ENCODE data around the gene NPPC.

Gene NPPC

DNA sequence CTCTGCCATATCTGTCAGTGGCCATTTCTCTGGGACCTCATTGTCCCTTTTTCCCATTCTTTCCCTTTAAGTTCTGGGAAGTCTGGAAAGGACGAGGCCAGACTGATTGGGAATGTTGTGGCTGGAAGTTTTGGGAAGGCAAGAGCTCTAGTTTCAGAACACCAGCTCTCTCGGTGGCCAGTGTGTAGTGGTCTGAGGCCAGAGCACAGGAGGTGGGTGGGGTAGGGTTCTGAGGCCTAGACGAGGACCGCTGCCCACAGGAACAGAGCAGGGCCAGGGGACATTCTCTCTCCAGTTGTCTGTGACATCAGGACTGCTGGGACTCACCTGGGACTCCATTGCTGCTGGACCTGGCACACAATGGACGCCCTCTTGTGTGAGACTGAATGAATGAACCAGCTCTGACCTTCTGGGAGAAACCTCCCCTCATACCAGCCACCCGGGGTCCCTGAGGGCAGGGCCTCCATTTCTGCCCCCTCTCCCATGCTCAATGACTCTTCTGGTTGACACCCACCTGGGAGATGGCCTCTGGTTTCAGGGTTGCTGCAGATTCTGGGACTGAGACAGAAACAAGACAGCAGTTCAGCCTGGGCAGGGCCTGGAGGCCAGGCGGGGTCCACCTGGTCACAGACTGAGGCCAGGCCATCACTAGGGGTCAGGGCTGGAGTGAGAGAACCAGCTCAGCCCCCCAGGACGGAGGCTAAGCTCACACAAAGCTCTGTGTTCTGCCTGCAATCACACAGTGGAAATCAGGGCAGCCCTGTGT lies 8.4 kb upstream of the NPPC start:
- DNase-seq: no peak

DNA sequence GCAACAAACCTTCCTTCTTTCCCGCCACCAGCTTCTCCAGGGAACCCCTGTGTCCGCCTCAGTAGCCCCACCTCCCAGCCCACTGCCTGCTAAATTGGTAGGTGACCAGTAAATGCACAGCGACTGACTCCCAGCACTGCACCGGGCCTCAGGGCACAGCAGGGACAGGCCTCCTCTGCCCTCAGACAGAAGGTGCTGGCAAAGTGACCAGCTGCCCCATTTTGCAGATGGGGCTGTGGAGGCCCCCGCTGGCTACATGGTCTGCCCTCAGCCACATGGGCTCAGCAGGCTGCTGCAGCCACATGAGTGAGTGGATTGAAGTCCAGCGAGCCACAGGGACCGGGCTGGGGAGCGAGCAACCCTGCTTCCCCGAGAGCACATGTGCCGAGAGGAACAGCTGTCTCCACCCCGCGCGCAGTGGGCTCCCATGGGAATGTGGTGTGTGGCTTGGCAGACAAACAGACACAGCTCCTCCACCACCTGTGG lies 7.8 kb upstream of the NPPC start:
- DNase-seq: no peak

DNA sequence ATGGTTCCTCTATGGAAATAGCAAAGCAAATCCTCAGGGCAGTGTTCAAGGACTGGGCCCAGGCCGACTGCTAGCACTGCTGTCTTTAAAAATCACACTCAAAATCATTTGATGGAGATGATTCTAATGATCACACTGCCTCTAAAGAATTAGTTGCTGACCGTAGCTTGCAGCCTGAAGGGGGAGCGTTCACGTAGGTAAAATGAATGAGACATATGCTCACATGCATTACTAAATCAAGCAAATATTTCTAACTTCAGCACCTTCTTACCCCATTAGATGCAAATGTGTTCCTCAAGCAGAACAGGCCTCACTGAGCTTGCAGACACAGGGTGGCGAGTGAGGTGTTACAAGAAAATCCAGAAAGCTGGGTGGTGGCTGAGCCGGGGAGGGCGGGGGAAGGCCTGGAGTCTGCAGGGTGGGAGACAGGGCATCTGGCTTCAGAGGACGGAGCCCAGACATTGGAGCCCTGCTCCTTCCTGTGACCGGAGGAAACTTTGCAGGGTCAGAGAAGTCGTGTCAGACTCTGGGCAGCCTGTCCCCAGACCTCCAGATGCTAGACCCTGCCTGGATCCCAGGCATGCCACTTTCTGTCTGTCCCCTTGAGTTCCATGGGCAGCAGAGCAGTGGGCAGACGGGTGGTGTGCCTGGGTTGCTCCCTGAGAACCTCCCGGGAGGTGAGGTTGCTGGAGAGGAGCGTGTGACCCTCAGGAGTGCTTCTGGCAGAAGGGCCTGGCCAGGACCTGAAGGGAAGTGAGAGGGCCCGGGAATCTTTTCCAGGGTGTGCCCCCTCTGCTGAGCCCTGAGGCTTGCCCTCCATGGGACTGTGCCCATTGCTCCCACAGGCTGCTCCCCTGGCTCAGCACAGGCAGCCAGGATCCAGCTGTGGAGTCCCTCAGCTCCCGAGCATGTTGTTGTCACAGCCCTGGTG lies 7.1 kb upstream of the NPPC start:
- no peak for DNase-seq

DNA sequence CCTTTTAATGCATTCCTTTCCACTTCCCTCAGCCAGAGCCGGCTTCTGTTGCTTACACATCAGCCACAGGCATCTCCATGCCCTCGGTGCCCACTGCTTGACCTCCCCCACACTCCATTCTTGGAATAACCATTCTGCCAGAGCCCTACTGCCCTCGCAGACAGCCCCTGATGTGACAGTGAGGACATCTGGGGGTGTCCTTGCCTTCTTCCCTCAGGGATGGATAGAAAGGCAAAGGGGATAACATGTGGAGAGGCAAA lies 6.4 kb upstream of the NPPC start:
- no peak for DNase-seq

DNA sequence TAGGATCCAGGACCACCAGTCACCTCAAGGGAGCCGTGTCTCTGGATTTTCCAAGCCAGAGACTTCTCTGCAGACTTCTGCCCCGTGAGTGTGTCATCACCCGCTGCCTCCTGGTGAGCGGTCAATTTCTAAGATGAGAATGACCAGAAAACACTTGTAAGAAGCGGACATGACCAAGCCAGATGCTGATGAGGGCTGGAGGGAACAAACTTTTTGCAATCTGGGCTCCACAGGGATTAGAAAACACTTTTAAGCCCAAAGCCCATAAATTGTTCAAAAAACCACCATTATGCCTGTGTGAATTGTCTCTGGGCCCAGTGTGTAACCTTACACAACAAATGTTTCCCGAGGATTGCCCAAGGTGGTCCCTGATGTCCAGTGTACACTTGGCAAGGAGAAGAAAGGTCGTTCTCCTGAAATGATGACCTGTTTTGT lies 5.3 kb upstream of the NPPC start:
- no peak for DNase-seq

DNA sequence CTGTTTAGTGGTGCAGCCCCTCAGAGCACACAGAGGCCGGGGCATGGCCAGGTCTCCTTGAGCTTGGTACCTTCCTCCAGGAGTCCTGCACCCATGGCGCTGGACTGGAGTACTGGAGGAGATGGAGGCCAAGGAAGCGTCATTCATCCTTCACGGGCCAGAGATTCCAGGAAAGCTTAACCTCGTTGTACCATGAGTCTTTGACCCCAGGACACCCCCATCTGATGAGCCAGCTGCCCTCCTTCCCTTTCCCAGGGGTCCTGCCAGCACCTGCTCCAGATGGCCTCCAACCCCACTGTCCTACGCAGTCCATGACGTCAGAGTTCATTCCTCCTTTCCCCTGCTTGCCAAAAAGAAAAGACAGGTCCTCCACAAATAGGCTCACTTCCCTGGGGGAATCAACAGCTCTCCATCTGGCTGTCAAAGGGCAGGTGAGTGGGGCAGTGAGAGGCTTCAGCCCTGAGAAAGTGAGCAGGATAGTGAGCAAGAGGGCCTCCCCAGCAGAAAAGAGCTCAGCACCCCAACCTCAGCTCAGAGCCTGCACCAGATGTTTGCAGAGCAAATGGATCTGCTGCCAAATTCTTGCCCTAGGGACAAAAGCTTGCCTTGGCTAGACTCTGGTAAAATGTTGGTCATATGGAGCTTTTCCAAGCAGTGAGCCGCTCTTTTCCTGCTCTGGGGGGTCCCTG lies 4.5 kb upstream of the NPPC start:
- DNase-seq: no peak

DNA sequence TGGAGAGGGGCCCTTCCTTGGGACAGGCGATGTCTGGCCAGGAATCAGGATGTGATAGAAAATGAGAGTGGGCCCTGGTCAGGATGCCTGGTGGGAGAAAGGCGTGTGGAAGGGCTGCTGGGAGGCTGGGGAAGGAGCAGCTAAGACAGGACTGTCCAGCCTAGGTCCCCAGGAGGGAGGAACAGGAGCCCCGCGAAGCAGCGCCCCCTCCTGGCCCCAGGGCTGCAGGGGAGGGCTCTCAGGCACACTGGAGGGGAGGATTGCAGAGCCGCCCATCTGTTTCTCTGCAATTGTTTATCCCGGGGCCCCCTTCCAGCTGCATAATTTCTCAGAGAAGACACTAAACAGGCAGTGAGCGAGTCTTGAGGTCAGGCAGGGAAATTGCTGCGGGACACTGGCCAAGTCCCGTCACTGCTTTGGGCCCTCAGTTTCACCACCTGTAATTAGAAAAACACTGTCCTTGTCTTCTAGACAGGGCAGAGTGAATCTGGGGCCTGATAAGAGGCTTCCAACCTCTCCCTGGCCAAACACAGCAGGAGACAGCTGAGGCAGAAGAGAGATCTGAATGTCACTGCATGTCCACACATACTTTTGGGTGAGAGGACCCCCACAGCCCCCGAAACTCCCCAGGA lies 3.9 kb upstream of the NPPC start:
- DNase-seq: no peak

DNA sequence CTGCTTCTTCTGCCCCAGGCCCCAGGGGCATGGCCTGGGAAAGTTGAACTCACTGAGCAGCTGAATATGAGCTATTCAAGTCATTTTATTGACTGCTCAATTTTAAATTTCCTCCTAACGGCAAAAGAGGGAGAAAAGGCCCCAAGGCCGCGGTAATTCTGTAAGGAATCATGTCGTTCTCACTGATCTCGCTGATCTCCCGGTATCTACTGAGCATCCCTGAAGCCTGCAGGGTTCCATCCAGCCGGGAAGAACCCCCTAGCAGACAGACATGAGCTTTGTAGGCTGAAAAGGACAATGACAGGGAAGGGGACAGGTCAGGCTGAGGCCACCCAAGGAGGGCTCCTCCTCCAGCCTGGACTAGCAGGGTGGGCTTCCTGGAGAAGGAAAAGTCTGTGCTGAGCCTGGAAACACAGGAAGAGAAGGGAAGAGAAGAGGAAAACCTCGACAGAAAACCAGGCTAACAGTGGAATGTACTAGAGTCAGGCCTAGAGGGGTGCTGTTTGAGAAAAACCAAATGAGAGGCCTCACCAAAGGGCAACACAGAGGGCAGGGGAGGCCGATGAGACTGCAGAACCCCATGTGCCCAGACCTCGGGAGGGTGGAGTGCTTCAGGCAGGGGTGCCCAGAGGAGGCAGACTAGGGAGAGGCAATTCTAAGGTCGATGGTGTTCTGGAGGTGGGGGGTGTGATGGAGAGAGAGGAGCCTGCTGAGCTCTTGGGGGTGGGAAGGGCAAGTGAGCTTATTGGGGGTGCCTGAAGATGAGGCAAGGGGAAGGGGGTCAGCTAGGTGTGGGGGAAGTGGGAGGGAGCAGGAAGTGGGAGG lies 2.9 kb upstream of the NPPC start:
- DNase-seq: no peak

DNA sequence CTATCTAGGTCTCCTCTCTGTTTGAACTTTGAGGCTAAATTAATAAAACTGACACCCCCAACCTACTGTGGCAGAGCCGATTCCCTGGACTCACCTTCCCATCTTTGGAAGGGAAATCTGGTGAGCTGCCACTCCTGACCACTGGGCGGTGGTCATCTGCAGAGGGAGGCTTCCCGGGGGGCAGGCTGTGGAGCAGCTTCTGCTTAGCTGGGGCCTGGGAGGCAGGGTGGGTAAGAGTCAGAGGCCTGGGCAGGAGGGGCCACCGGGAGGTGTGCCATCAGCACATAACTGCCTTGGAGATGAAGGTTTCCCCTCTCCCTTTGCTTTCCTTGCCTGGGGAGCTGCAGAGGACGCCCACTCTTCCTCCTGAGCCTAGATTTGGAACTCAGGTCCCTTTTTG lies 2.3 kb upstream of the NPPC start:
- no peak for DNase-seq

DNA sequence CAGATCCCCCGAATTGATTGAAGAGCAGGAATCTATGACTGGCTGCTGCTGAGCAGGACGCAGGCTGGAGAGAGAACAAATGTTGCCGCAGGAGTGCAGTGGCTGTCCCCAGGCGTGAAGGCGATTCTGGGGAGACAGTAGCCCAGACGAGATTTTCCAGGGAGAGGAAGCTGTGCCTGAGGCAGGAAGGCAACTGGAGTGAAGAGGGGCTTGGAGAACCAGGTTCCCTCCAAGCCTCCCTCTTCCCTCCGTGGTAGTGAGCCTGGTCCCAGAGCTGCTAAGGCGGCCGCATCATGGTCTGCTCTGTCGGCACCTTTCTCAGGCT lies 1.3 kb upstream of the NPPC start:
- no peak for DNase-seq

DNA sequence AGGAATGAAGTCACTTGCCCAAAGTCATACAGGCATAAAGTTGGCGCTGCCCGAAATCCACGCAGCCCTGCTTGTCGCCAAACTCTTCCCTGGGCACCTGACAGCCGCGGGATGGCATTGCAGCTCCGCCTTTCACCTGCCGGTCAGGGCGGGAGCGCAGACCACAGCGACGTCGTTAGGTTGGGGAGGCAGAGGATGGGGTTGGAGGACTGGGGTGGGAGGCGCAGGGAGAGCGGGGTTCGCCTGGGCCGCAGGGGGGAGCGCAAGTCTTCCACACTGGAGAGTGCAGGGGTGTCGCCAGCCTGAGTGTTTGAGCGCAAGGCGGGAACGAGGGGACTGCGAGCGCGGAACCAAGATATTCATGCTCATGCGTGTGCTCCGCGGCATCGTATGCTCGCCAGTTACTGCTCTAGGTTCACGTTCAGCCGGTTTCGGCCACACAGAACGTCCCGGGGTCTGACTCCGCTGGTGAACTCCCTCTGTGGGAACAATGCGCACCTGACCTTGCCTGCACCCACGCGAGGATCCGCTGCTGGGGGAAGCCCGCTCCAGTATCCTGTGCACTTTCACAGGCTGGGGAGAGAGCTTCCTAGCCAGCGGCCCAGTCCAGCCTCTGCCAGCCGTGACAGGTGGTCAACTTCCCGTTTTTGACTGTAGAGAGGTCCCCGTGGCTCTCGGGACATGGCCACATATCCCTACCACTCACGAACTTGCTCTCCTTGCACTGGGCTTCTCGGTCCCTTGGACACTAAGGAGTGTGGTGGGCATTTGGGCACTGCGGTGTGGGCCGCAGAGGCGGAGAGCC lies 767 bp upstream of the NPPC start:
- DNase-seq: peak; percentile 69

DNA sequence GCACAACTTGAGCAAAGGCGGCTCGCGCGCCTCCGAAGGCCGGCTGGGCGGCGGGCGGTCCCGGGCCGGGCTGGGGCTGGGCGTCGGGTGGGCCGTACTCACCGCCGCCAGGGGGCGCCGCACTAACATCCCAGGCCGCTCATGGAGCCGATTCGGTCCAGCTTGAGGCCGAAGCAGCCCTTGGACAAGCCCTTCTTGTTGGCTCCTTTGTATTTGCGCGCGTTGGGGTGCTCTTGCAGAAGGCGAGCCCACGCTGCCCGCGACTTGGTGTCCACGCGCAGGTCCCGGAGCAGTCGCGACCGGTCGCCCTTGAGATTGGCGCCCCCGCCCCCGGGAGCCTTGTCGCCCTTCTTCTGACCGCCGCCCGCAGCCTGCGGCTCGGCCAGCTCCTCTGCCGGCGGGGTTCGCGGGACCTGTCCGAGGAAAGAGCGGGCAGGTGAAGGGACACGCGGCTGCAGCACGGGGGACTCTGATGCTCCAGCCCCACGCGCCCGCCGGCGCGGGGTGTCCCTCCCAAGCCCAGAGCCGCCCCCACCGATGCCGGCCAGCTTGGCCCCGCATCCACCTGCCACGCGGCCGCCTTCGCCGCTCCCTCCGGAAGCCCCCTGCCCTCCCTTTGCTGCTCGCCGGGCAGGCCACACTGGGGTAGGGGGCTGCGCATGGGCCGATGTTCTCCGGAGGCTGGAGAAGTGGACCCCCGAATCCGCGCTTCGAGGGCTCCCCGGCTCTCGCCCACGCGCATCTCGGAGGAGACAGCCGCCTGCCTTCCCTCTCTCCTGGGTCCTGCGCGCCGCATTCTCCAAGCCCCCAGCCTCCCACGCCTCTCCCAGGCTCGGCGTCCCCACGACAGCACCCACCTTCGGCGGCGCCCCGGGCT lies 655 bp downstream of the NPPC start:
- DNase-seq: peak; percentile 85

DNA sequence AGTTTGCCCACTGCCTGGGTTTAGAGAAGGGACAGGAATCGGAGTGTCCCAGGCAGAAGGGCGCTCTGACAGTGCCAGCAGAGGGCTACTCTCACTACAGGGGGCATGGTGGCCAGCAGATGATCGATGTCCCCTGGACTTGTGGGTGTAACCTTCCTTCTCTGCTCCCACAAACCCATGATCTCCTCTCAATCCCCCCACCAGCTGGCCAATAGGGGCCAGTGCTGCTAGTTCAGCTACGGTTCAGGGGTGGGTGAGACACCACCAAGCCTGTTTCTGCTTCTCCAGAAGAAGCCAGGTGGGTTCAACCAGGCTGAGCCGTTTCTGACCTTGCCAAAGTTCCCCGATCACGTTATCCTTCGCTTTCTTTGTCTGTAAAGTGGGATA lies 1.3 kb downstream of the NPPC start:
- no peak for DNase-seq

DNA sequence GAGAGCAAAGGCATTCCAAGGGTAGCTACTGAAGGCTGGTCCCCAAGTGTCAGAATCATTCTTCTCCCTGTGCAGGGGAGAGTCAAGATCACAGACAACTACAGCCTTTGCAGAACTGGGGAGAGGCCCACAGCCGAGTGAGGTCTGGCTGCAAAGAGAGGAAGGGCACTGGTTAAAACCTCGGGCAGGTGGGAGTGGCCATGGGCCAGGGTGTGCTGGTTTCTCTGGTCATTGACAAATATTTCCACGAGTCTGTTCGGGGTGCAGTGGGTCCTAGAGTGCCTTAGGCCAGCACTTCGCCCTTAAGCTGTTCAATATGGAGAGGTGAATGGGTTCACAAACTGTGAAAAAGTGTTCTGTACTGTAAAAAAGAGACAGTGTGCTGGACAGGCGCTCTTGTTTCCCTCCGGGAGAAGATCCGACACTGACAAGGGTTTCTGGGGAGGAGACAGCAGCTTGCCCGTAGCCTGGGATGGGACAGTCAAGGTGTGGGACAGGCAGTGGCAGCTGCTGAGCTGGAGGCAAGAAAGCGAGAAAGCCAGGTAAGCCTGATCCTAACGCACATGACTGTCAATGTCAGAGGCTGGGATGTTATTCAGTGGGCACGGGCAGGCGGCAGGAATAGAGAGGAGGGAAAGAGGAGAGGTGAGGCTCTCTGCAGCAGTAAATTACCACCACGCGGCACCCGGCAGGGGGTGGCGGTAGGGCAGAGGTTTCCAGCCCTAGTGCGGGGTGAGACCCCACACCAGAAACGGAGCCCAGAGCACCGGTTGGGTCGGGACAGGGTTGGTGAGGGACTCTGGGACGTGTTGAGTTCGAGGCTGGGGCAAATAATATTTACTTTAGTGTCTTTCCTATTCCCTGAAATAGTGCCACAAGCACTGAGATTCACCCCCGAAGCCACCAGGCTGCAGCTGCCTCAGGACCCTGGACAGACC lies 2.0 kb downstream of the NPPC start:
- no peak for DNase-seq

DNA sequence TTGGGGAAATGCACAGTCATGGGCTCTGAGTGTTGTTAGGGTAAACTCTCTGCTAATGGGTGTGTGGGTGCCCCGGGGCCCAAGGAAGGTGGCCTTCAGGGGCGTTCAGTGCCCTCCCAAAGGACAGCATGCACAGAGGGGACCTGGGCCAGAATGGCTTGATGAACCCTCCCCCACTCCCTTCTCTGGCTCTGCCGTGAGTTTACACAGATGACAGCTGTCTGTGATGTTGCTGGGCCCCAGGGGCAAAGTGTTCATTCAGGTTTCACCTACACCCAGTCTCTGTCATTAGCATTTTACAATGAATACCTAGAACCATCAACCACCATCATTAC lies 3.2 kb downstream of the NPPC start:
- peak; percentile 46 for DNase-seq

DNA sequence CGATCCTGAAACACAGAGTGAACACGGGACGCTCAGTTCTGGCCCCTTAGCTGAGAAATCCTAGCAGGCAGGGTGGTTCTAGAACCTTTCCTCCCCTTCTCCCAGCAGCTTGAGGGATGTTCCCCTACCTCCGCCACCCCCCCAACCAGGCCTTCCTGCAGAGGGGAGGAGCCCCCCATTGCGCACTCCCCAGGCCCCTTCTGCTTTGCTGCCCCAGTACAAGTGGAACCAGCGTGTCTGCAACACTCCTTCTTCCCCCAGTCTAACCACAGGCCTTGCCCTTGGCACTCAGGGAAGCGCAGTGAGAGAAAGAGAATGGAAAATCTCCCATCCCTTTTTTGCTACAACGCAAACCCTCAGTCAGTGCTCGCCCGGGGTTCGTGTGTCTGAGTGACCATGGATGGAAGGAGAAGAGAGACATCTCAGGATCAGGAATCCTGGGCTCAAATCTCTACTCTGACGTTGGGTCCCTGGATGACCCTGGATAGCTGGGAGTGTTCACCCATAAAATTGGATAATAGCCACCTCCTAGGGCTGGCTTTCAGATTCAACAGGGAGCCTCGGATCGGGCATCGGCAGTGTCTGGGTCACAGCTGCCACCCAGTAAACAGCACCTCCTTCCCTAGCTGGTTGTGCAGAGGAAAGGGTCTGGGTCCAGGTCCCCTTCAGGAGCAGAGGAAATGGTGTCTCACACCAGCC lies 3.7 kb downstream of the NPPC start:
- no peak for DNase-seq

DNA sequence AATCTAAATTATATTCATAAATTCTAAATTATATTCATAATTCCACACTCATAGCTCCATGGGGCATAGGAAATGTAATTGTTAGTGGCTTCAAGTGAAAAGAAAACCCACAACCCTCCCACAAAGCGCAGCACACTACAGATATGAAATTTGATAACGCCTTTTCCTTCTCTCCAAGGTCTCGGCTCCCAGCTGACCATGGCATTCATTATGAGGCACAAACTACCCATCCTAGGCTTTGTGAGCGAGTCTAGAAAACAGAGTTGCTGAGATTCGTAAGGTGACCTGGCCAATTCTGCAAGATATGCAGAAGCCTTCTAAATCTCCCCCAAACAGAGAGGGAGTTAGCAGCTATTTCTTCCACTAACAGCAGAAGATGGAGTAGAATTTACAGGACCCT lies 5.4 kb downstream of the NPPC start:
- no peak for DNase-seq

DNA sequence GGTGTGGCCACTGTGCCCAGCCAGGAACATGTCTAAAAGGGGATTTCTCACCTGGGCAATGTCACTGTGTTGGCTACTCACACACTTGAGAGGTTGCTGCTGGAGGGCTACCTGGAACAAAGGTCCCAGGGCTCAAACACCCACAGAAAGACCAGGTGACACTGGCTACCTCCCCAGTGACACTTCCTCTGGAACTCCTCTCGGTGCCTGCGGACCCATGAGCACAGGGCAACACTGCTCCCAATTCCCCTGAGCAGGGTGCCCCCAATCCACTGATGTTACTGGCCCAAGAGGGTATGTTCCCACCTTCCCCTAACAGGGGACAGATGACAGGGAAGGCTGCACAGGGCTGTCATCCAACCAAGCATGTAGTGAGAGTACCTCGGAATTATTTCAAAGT lies 5.8 kb downstream of the NPPC start:
- no peak for DNase-seq
